HCEC 1CT (cell line): ENCODE results near the gene HID1.

Source experiments
- DNase-seq: peaks from one replicate; pipeline ENCODE4 v3.0.0-alpha.2; 2017

Gene HID1

GRCh38 chr17:74946641-74947040, 25.9 kb downstream of the HID1 start:
- no peak for DNase-seq

- DNase-seq: no peak
Measured at GRCh38 chr17:74945543-74945942, 27.0 kb downstream of the HID1 start.

GRCh38 chr17:74943808-74944522, 28.6 kb downstream of the HID1 start:
- no peak for DNase-seq

- DNase-seq: no peak
Measured at GRCh38 chr17:74941128-74941725, 31.3 kb downstream of the HID1 start.

GRCh38 chr17:74939534-74939933, 33.0 kb downstream of the HID1 start:
- DNase-seq: no peak

GRCh38 chr17:74938194-74938950, 34.2 kb downstream of the HID1 start:
- no peak for DNase-seq

GRCh38 chr17:74937064-74938051, 35.2 kb downstream of the HID1 start:
- no peak for DNase-seq

- DNase-seq: no peak
Measured at GRCh38 chr17:74936470-74936799, 36.1 kb downstream of the HID1 start.

GRCh38 chr17:74935585-74936469, 36.7 kb downstream of the HID1 start, which contains the start of gene OTOP3:
OTOP3 (plus strand) TSS chr17:74935898; CDS start chr17:74935922, 24 bp downstream.
- DNase-seq: no peak

GRCh38 chr17:74935048-74935447, 37.5 kb downstream of the HID1 start:
- no peak for DNase-seq

GRCh38 chr17:74930535-74931036, 42.0 kb downstream of the HID1 start:
- no peak for DNase-seq

- DNase-seq: no peak
Measured at GRCh38 chr17:74928786-74929185, 43.8 kb downstream of the HID1 start.

GRCh38 chr17:74925242-74925641, 47.3 kb downstream of the HID1 start:
- DNase-seq: no peak

- no peak for DNase-seq
Measured at GRCh38 chr17:74924250-74924948, 48.2 kb downstream of the HID1 start, which contains the start of gene OTOP2. OTOP2 (plus strand) TSS chr17:74924273; CDS start chr17:74924633, 360 bp downstream.

- DNase-seq: peak; percentile 3
Measured at GRCh38 chr17:74923538-74924249, 48.9 kb downstream of the HID1 start.

- DNase-seq: no peak
Measured at GRCh38 chr17:74922694-74923537, 49.6 kb downstream of the HID1 start, which contains the start of gene USH1G. USH1G (minus strand) TSS chr17:74923255; CDS start chr17:74923073, 182 bp downstream.

GRCh38 chr17:74922172-74922571, 50.4 kb downstream of the HID1 start:
- DNase-seq: no peak

GRCh38 chr17:74921769-74922168, 50.8 kb downstream of the HID1 start:
- no peak for DNase-seq
